Femur (tissue), 1 donor: ENCODE data around the gene UNC13A.

Experiments used
- DNase-seq: peaks from one replicate; pipeline ENCODE4 v3.0.0-alpha.2; 2017

Gene UNC13A

DNA sequence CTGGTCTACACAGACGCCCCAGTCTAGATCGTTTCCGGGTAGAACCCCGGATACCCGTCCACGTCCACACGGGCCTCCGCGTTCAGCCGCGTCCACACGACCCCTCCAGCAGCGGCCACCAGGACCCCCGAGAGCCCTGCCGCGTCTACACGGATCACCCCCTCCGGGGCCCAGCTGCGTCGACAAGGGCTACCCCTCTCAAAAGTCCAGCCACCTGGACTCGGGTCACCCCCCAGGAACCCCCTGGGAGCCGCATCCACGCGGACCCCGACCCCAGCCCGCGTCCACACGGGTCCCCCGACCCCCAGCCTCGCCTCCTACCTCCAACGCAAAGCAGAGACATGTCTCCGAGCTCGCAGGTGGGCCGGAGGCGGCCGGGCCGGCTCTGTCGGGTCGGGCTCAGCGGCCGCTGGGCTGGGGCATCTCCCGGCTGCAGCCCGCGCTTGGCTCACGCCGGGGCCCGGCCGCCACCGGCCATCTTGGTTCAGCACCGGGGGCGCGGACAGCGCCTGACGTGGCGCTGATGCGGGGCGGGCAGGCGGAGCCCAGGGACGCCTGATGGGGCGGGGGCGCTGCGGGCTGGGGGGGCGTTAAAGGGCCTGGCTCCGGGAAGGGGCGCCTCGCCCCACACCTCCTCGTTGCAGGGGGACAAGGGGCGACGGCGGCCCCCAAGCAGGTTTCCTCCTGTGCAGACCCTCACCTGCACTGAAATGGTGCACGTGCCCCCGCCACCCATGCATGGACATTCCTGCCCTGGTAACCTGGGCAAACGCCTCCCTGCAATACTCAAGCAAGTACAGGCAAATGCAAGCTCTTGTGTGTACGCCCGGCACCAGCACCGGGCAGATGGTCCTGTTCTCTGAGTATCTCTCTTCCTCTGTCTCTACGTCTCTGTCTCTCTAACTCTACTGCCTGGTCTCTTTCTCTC is at the start of gene UNC13A:
Gene UNC13A (minus strand): TSS at position 498 of the 928 bp plus-strand sequence. CDS start 155 bp downstream, at position 343.
- DNase-seq, result peak; percentile 62

DNA sequence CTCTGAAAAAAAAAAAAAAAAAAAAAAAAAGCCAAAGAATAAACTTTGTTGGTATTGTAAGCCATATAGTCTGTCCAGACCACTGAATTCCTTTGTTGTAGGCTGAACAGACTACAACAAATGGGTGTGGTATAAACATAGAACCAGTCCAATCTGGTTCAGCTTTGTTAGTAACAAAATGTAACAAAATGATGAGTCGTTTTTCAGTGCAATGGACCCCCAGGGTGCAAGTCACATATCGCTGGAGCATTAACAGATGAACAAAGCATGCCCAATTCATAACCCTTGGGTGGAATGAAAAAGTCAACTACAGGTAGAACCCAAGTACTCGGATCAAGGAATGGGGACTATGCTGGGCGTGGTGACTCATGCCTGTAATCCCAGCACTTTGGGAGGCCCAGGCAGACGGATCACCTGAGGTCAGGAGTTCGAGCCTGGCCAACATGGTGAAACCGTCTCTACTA is 49.6 kb upstream of the UNC13A start:
- no peak for DNase-seq

DNA sequence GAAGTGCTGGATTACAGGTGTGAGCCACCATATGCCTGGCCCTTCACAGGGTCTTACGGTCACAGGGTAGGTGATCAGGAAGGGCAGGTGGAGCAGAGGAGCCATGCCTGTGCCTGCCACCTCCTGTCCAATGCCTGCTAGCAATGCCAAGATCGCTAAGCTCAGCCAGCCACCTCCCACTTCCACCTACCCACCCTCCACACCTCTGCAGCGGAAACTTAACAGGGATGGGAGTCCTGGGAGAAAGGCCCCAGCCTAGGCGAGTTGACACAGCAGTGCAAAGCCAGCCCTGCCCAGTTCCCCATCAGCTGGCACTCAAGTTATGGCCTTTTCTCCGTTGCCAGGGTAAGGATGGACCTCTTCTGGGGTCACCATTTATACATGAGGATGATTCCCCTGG is 47.3 kb upstream of the UNC13A start:
- DNase-seq, result no peak

DNA sequence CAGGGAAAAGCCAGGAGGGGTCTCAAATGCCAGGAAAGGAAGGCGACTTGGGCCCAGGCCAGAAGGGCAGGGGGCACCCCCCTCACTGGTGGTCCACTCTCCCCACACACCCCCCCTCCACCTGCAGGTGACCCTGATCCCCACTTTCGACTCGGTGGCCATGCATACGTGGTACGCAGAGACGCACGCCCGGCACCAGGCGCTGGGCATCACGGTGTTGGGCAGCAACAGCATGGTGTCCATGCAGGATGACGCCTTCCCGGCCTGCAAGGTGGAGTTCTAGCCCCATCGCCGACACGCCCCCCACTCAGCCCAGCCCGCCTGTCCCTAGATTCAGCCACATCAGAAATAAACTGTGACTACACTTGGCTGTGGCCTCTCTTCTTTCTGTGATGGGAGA is 46.0 kb upstream of the UNC13A start:
- no peak for DNase-seq

DNA sequence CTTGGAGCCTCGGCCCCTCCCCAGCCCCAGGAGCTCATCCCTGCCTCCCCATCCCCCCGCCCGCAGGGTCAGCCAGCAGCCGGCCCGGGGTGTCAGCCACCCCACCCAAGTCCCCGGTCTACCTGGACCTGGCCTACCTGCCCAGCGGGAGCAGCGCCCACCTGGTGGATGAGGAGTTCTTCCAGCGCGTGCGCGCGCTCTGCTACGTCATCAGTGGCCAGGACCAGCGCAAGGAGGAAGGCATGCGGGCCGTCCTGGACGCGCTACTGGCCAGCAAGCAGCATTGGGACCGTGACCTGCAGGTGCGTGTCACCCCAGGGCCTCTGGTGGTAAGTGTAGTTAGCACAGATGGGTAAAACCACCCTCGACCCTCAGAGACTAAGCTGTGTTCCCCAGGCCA is 45.0 kb upstream of the UNC13A start:
- DNase-seq, result no peak

DNA sequence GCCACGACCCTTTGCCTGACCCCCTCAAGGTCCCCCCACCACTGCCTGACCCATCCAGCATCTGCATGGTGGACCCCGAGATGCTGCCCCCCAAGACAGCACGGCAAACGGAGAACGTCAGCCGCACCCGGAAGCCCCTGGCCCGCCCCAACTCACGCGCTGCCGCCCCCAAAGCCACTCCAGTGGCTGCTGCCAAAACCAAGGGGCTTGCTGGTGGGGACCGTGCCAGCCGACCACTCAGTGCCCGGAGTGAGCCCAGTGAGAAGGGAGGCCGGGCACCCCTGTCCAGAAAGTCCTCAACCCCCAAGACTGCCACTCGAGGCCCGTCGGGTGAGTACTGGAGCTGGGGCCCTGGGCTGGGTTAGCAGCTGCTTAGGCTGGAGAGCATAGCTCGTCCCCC is 39.7 kb upstream of the UNC13A start:
- no peak for DNase-seq

DNA sequence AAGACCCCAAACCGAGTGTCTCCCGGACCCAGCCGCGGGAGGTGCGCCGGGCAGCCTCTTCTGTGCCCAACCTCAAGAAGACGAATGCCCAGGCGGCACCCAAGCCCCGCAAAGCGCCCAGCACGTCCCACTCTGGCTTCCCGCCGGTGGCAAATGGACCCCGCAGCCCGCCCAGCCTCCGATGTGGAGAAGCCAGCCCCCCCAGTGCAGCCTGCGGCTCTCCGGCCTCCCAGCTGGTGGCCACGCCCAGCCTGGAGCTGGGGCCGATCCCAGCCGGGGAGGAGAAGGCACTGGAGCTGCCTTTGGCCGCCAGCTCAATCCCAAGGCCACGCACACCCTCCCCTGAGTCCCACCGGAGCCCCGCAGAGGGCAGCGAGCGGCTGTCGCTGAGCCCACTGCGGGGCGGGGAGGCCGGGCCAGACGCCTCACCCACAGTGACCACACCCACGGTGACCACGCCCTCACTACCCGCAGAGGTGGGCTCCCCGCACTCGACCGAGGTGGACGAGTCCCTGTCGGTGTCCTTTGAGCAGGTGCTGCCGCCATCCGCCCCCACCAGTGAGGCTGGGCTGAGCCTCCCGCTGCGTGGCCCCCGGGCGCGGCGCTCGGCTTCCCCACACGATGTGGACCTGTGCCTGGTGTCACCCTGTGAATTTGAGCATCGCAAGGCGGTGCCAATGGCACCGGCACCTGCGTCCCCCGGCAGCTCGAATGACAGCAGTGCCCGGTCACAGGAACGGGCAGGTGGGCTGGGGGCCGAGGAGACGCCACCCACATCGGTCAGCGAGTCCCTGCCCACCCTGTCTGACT is 39.0 kb upstream of the UNC13A start:
- DNase-seq, result no peak

DNA sequence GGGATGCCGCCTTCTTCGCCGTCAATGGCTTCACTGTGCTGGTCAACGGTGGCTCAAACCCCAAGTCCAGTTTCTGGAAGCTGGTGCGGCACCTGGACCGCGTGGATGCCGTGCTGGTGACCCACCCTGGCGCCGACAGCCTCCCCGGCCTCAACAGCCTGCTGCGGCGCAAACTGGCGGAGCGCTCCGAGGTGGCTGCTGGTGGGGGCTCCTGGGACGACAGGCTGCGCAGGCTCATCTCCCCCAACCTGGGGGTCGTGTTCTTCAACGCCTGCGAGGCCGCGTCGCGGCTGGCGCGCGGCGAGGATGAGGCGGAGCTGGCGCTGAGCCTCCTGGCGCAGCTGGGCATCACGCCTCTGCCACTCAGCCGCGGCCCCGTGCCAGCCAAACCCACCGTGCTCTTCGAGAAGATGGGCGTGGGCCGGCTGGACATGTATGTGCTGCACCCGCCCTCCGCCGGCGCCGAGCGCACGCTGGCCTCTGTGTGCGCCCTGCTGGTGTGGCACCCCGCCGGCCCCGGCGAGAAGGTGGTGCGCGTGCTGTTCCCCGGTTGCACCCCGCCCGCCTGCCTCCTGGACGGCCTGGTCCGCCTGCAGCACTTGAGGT is 38.1 kb upstream of the UNC13A start:
- no peak for DNase-seq

DNA sequence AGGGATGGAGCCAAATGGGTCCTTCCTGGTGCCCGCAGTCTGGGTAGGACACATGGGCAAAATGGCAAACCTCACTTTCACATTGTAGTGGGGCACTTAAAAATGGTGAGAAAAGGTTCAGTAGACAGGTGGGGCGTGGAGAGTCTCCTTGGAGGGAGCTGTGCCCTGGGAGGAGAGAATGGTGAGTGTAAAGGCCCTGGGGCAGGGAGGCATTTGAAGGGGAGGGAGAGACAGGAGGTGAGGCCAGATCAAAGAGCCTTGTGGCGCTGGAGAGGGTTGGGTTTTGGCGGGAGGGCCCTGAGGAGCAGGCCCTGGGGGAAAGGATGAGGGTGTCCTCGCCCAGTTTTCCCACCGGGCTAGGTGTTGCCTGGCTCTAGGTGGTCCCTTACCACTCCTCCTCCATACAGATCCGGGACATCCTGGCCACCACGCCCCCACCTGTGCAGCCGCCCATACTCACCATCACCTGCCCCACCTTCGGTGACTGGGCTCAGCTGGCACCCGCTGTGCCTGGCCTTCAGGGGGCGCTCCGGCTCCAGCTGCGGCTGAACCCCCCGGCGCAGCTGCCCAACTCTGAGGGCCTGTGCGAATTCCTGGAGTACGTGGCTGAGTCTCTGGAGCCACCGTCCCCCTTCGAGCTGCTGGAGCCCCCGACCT is 37.4 kb upstream of the UNC13A start:
- no peak for DNase-seq

DNA sequence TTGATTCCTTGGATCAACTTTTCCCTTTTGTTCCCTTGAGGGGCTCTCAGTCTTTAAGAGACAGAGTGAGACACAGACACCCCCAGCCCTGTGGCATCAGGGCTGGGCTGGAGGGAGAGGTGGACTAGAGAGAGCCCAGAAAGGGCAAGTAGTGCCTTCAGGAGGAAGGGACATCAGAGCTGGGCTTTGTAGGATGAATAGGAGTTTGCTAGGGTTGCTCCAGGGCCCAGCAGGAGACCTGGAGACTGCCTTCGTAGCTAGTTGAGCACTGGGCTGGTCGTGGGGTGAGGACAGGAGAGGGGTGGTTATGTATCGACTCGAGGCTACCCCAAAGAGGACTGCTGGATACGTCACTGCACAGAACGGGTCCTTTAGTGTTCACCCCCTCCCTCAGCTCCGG is 36.5 kb upstream of the UNC13A start:
- no peak for DNase-seq

DNA sequence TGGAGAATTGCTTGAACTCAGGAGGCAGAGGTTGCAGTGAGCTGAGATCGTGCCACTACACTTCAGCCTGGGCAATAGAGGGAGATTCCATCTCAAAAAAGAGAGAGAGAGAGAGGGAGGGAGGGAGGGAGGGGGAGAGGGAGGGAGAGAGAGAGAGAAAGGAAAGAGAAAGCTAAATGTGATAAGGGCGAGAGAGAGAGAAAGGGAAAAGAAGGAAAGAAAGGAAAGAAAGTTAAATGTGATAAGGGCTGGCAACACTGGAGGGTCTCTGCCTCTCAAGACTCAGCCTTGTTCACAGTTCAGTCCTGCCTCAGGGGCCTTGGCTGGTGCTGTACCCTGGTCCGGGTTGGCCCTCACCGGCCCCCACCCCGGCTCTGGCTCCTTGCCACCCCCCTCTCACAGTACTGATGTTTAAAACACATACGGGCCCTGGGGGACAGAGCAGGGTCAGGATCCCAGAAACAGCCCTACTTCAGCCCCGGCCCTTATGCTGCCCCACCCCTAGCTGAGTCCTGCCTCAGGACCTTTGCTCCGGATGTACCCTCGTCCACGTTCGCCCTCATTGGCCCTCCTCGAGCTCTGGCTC is 34.6 kb upstream of the UNC13A start:
- DNase-seq, result no peak

DNA sequence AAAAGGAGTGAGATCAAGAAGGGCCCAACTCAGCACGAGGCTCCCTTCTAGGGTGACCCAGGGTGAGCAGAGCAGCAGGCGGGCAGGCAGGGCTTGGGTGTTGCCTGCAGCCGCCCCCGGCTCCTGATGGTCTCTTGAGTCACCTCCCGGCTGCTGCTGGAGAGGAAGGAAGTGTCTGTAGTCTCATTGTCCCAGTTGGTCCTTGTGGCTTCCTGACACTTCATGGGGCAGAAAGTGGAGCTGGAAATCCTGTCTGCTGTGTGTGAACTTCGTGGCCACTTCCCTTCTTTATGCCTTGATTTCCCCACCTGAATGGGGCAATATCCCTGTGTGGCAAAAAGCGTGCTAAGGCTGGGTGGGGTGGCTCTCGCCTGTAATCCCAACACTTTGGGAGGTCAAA is 33.7 kb upstream of the UNC13A start:
- DNase-seq, result peak; percentile 52

DNA sequence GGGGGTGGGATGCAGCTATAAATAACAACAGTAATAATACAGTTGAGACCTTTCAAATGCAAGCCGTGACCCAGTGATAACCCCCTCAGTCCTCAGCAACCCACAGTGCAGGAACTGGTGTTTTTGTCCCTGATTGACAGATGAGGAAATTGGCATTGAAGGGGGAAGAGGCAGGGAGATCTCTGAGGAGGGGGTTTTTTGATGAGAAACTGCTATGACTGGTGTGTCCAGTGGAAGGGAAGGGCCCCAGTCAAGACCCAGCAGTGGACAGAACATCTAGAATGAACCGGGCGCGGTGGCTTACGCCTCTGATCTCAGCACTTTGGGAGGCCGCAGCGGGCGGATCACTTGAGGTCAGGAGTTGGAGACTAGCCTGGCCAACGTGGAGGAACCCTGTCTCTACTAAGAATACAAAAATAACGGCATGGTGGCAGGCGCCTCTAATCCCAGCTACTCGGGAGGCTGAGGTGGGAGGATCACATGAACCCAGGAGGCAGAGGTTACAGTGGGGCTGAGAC is 33.0 kb upstream of the UNC13A start:
- no peak for DNase-seq

DNA sequence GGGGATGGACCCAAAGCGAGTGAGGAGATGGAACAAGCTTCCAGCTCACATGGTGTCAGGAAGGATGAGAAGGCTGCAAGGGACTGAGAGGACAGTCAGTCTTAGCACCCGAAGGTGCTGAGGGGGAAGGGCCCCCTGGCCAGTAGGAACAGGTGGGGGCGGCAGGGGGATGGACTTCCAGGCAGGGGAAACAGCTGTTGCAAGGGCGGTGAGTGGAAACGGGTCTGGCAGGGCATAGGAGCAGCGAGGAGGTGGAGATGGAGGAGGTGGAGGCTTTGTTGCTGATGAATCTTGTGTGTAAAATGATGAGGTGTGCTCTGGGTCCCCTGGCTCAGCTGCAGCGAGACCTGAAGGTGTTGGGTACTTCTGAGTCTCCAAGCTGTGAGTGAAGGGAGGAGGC is 32.3 kb upstream of the UNC13A start:
- no peak for DNase-seq

DNA sequence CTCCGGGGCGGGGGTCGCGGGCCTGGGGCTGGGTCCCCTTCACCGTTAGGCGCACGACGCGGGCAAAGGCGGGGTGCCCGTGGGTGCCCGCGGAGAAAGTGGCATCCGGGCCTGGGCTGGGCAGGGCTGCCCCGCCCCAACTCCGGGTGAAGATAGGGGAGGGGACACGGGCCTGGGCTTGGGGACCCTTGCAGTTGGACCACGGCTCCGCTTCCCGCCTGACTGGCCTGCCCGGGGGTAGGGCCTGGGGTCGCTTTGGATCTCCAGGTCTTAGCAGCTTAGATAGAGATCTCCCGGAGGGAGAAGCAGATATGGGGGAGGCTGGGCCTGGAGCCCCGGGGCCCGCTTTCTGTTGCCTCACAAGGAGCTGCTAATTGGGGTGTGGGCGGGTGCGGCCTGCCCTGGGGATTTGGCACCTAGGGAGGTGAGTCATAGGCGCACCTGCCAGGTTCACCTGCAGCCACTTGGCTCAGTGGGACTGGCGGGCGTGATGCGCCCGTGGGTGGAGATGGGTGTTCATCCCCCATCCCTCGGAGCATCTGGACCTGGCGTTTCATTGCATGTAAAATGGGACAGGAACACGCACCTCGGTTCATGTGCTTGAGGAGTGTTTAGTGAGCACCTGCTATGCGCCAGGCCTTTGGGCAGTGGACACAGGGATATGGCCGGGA is 31.7 kb upstream of the UNC13A start:
- DNase-seq, result no peak

DNA sequence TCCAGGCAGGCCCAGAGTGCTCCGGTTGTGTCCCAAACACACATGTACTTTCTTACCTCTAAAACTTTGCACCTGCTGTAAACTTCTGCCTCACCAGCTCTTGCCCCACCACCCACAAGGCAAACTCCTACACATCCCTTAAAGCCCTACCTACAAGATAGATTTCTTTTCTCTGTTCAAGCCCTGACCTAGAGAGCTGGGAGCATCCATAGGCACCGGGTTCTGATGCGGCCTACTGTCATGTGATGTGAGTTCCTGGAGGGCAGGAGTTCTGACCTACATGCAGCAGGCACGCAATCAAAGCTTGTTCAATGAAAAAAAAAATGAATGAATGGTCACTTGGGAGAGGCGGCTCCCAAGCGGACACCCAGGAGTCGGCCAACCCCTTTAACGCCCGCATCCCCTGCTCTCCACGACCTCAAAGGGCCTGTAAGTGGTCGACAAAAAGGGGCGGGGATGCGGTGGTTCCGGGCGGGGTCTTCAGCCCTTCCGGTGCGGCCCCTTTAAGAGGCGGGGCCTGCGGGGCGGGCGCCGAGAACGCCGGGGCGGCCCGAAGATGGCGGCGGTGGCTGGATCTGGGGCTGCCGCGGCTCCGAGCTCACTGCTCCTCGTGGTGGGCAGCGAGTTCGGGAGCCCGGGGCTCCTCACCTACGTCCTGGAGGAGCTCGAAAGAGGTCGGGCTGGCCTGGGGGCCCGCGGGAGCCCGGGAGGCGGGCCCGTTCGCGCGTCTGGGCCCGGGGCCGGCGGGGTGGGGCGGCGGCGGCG is 31.0 kb upstream of the UNC13A start, which contains the start of gene MAP1S:
Gene MAP1S (plus strand): TSS at position 534 of the 765 bp plus-strand sequence. CDS start 23 bp downstream, at position 557.
- DNase-seq, result peak; percentile 69

DNA sequence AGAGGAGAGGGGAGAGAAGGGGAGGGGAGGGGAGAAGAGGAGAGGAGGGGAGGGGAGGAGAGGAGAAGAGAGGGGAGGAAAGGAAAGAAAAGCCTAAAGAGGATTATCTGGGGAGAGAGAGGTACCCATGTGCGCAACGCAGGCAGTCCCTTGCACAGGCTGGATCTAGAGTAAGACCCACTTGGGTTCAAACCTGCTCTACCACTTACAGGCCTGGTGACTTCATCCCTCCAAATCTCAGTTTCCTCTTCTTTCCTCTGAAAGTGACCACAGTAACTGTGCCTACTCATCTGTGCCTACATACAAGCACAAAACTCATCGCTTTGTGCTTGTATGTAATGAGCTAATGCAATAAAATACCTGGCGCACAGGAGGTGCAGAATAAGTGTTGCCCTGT is 30.4 kb upstream of the UNC13A start:
- no peak for DNase-seq

DNA sequence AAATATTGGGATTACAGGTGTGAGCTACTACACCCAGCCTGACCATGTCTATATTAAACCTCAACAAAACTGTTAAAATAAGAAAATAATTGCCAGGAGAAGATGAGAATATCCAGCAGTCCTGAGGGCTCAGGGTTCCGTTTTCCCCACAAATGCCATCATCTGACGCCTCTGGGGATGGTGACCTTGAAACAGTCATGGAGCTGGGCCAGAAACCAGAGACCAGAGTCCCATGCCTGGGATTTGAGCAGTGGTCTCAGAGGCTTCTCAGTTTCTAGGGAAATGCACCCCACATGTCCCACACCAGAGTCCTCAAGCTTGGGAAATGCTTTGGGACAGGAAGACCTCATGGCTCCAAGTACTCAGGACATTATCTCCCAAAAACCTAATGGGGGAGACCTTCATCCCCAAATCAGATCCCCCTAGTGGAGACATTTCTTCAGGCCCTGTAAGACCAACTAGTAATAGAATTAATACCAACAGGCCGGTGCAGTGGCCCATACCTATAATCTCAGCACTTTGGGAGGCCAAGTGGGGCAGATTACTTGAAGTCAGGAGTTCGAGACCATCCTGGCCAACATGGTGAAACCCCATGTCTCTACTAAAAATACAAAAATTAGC is 28.3 kb upstream of the UNC13A start:
- DNase-seq, result no peak

DNA sequence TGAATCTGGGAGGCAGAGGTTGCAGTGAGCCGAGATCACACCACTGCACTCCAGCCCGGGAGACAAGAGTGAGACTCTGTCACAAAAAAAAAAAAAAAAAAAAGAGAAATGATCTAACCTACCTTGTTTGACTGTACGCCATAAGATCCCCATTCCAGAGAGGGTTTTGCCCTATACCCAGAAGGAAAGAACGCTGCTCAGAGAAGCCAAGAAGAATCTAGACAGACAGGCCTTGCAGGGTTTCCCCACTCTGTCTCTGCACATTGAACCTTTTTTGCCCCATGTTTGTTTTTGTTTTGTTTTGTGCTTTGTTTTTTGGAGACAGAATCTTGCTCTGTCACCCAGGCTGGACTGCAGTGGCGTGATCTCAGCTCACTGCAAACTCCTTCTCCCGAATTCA is 23.7 kb upstream of the UNC13A start:
- DNase-seq, result no peak

DNA sequence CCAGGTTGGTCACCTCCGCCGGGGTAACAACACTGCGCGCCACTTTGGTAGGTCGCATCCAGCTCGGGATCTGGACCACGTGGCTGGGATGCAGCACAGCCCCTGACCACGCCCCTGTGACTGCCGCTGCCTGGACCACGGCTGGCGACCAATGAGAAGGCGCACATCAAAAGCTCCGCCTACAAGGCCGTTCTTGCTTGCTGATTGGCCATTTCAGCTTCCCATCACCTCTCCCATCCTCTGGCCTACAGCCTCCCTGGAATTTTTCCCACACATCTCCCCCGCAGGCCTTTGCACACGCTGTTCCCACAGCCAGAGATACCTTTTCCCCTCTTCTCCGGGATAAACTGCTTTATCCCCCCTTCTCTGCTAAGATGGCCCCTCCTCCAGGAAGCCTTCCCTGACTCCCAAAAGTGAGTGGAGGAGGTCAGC is 18.6 kb upstream of the UNC13A start:
- no peak for DNase-seq
